ENCODE data around the gene WDR72. TPM values are rescaled to one million over a fixed set of nuclear protein-coding genes. Genes with fewer than 3 reads are reported as not detected.

Gene WDR72
- total and polyA plus RNA-seq, 5 donors from 2014 or later, result not detected

GRCh38 chr15:53665930-53666329 is 93.5 kb downstream of the WDR72 start:
- H3K4me3 Mint-ChIP-seq, result no peak overlapping the region
- H3K27ac ChIP-seq (ENCODE audit: insufficient read depth, low read length, poor library complexity, severe bottlenecking), result no peak overlapping the region
- no peaks in the 10 kb centered on the region for H3K4me1 ChIP-seq (ENCODE audit: control insufficient read depth, insufficient read depth, low read length, poor library complexity, severe bottlenecking)
- DNase-seq (no peak), ATAC-seq (ENCODE audit: low read depth in 2 of 2) (no peak)
- no peaks in the 10 kb centered on the region for H3K27me3 ChIP-seq (ENCODE audit: control insufficient read depth, insufficient read depth, low read length)
- H3K36me3 Mint-ChIP-seq, result no peaks in the 10 kb centered on the region
- H3K27me3 Mint-ChIP-seq, result no peaks in the 10 kb centered on the region
- H3K4me3 ChIP-seq (ENCODE audit: low read depth, low read length), result no peak overlapping the region
- H3K4me1 Mint-ChIP-seq, result no peaks in the 10 kb centered on the region
- H3K36me3 ChIP-seq (ENCODE audit: control insufficient read depth, insufficient read depth, low read length), result no peaks in the 10 kb centered on the region
- peaks cover 0 to 5% (median 0%) of the 10 kb centered on the region in 7 donors for H3K9me3 Mint-ChIP-seq
- H3K27ac Mint-ChIP-seq, result no peak overlapping the region
- H3K9me3 ChIP-seq (ENCODE audit: control insufficient read depth in 2 of 2, low read length in 2 of 2), result no peaks in the 10 kb centered on the region

- no peaks in the 10 kb centered on the region for H3K36me3 ChIP-seq (ENCODE audit: control insufficient read depth, insufficient read depth, low read length)
- no peaks in the 10 kb centered on the region for H3K4me1 ChIP-seq (ENCODE audit: control insufficient read depth, insufficient read depth, low read length, poor library complexity, severe bottlenecking)
- Mint-ChIP-seq H3K4me1 (no peaks in the 10 kb centered on the region), H3K36me3 (no peaks in the 10 kb centered on the region), H3K4me3 (no peak overlapping the region), H3K27ac (no peak overlapping the region), H3K9me3 (peaks cover 0 to 2% (median 0%) of the 10 kb centered on the region in 7 donors), H3K27me3 (peaks cover 5% of the 10 kb centered on the region)
- H3K4me3 ChIP-seq (ENCODE audit: low read depth, low read length), result no peak overlapping the region
- no peak overlapping the region for H3K27ac ChIP-seq (ENCODE audit: insufficient read depth, low read length, poor library complexity, severe bottlenecking)
- H3K9me3 ChIP-seq (ENCODE audit: control insufficient read depth in 2 of 2, low read length in 2 of 2), result no peaks in the 10 kb centered on the region
- ATAC-seq (ENCODE audit: low read depth in 2 of 2) (no peak), DNase-seq (no peak)
- H3K27me3 ChIP-seq (ENCODE audit: control insufficient read depth, insufficient read depth, low read length), result no peaks in the 10 kb centered on the region
These were observed 100.5 kb downstream of the WDR72 start for GRCh38 chr15:53658827-53659555.

- no peak for DNase-seq
- Histone ChIP-seq H3K36me3 (ENCODE audit: control insufficient read depth, insufficient read depth, low read length) (no peaks in the 10 kb centered on the region), H3K27me3 (ENCODE audit: control insufficient read depth, insufficient read depth, low read length) (no peaks in the 10 kb centered on the region), H3K4me1 (ENCODE audit: control insufficient read depth, insufficient read depth, low read length, poor library complexity, severe bottlenecking) (no peaks in the 10 kb centered on the region), H3K9me3 (ENCODE audit: control insufficient read depth in 2 of 2, low read length in 2 of 2) (no peaks in the 10 kb centered on the region), H3K4me3 (ENCODE audit: low read depth, low read length) (no peak overlapping the region), H3K27ac (ENCODE audit: insufficient read depth, low read length, poor library complexity, severe bottlenecking) (no peak overlapping the region)
- Mint-ChIP-seq H3K4me3 (no peak overlapping the region), H3K27me3 (peaks cover 5% of the 10 kb centered on the region), H3K36me3 (no peaks in the 10 kb centered on the region), H3K9me3 (peaks cover 0 to 2% (median 0%) of the 10 kb centered on the region in 7 donors), H3K4me1 (no peaks in the 10 kb centered on the region), H3K27ac (no peak overlapping the region)
- no peak for ATAC-seq (ENCODE audit: low read depth in 2 of 2)
These were observed 101.2 kb downstream of the WDR72 start for GRCh38 chr15:53658255-53658654.

GRCh38 chr15:53648934-53649333 is 110.5 kb downstream of the WDR72 start:
- H3K36me3 Mint-ChIP-seq, result no peaks in the 10 kb centered on the region
- Histone ChIP-seq H3K27me3 (ENCODE audit: control insufficient read depth, insufficient read depth, low read length) (no peaks in the 10 kb centered on the region), H3K4me3 (ENCODE audit: low read depth, low read length) (no peak overlapping the region), H3K9me3 (ENCODE audit: control insufficient read depth in 2 of 2, low read length in 2 of 2) (no peaks in the 10 kb centered on the region), H3K27ac (ENCODE audit: insufficient read depth, low read length, poor library complexity, severe bottlenecking) (no peak overlapping the region), H3K36me3 (ENCODE audit: control insufficient read depth, insufficient read depth, low read length) (no peaks in the 10 kb centered on the region), H3K4me1 (ENCODE audit: control insufficient read depth, insufficient read depth, low read length, poor library complexity, severe bottlenecking) (no peaks in the 10 kb centered on the region)
- H3K9me3 Mint-ChIP-seq, result peaks cover 0 to 4% (median 0%) of the 10 kb centered on the region in 7 donors
- no peaks in the 10 kb centered on the region for H3K4me1 Mint-ChIP-seq
- no peaks in the 10 kb centered on the region for H3K27me3 Mint-ChIP-seq
- ATAC-seq (ENCODE audit: low read depth in 2 of 2) (no peak), DNase-seq (no peak)
- no peak overlapping the region for H3K4me3 Mint-ChIP-seq
- no peak overlapping the region for H3K27ac Mint-ChIP-seq

DNA sequence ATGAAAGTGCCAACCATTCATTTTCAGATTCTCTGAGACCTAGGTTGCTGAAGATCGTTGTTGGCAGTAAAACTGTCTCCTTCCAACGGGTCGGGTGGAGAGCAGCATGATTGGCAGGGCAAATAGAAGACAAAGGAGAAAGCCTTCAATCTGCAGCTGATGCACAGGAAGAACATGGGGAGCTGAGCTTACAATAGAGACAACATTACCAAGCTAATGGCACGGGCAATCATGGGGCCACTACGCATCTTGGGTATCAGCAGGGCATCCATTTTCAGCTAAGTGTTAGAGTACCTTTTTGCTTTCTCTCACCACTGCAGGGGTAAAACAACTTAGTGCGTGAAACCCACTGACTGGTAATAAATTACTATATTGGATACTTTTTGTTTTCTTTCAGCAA is 114.8 kb downstream of the WDR72 start:
- Mint-ChIP-seq H3K36me3 (no peaks in the 10 kb centered on the region), H3K27ac (no peak overlapping the region), H3K9me3 (peaks cover 0 to 2% (median 0%) of the 10 kb centered on the region in 7 donors), H3K4me1 (no peaks in the 10 kb centered on the region), H3K27me3 (no peaks in the 10 kb centered on the region), H3K4me3 (no peak overlapping the region)
- Histone ChIP-seq H3K36me3 (ENCODE audit: control insufficient read depth, insufficient read depth, low read length) (no peaks in the 10 kb centered on the region), H3K4me1 (ENCODE audit: control insufficient read depth, insufficient read depth, low read length, poor library complexity, severe bottlenecking) (no peaks in the 10 kb centered on the region), H3K4me3 (ENCODE audit: low read depth, low read length) (no peak overlapping the region), H3K27me3 (ENCODE audit: control insufficient read depth, insufficient read depth, low read length) (no peaks in the 10 kb centered on the region), H3K27ac (ENCODE audit: insufficient read depth, low read length, poor library complexity, severe bottlenecking) (no peak overlapping the region), H3K9me3 (ENCODE audit: control insufficient read depth in 2 of 2, low read length in 2 of 2) (no peaks in the 10 kb centered on the region)
- ATAC-seq (ENCODE audit: low read depth in 2 of 2) (no peak), DNase-seq (no peak)

GRCh38 chr15:53634517-53635106 is 124.9 kb downstream of the WDR72 start:
- DNase-seq, result no peak
- Mint-ChIP-seq H3K4me1 (no peaks in the 10 kb centered on the region), H3K27me3 (no peaks in the 10 kb centered on the region), H3K36me3 (no peaks in the 10 kb centered on the region), H3K9me3 (peaks cover 1 to 20% (median 8%) of the 10 kb centered on the region in 7 donors), H3K4me3 (no peak overlapping the region), H3K27ac (no peak overlapping the region)
- Histone ChIP-seq H3K4me1 (ENCODE audit: control insufficient read depth, insufficient read depth, low read length, poor library complexity, severe bottlenecking) (no peaks in the 10 kb centered on the region), H3K27ac (ENCODE audit: insufficient read depth, low read length, poor library complexity, severe bottlenecking) (no peak overlapping the region), H3K36me3 (ENCODE audit: control insufficient read depth, insufficient read depth, low read length) (no peaks in the 10 kb centered on the region), H3K27me3 (ENCODE audit: control insufficient read depth, insufficient read depth, low read length) (no peaks in the 10 kb centered on the region), H3K9me3 (ENCODE audit: control insufficient read depth in 2 of 2, low read length in 2 of 2) (peaks cover 0 to 3% of the 10 kb centered on the region in 2 experiments), H3K4me3 (ENCODE audit: low read depth, low read length) (no peak overlapping the region)
- no peak for ATAC-seq (ENCODE audit: low read depth in 2 of 2)

GRCh38 chr15:53627279-53627678 is 132.2 kb downstream of the WDR72 start:
- Histone ChIP-seq H3K27ac (ENCODE audit: insufficient read depth, low read length, poor library complexity, severe bottlenecking) (no peak overlapping the region), H3K9me3 (ENCODE audit: control insufficient read depth in 2 of 2, low read length in 2 of 2) (peaks cover 0 to 3% of the 10 kb centered on the region in 2 experiments), H3K36me3 (ENCODE audit: control insufficient read depth, insufficient read depth, low read length) (no peaks in the 10 kb centered on the region), H3K27me3 (ENCODE audit: control insufficient read depth, insufficient read depth, low read length) (no peaks in the 10 kb centered on the region), H3K4me3 (ENCODE audit: low read depth, low read length) (no peak overlapping the region), H3K4me1 (ENCODE audit: control insufficient read depth, insufficient read depth, low read length, poor library complexity, severe bottlenecking) (no peaks in the 10 kb centered on the region)
- DNase-seq (no peak), ATAC-seq (ENCODE audit: low read depth in 2 of 2) (no peak)
- Mint-ChIP-seq H3K27me3 (peaks cover 2% of the 10 kb centered on the region), H3K4me3 (no peak overlapping the region), H3K4me1 (no peaks in the 10 kb centered on the region), H3K9me3 (peaks cover 0 to 15% (median 6%) of the 10 kb centered on the region in 7 donors), H3K36me3 (no peaks in the 10 kb centered on the region), H3K27ac (no peak overlapping the region)

Data from CD4-positive, CD25-positive, alpha-beta regulatory T cell (primary cell).